SJCRH30 (cell line): ENCODE data around the gene KLRF1. TPM values are rescaled to one million over a fixed set of nuclear protein-coding genes. Genes with fewer than 3 reads are reported as not detected.

ENCODE experiments used
- DNase-seq, 2 experiments: peaks; one replicate each; pipeline ENCODE4 v3.0.0-alpha.2; 2015 to 2020
- H3K27ac ChIP-seq: fragments of 250-450 bp; sonication (Bioruptor Pico); 2 replicates; pipeline ENCODE4 v1.5.1; 2020; ENCODE audit warnings: mild to moderate bottlenecking, moderate library complexity
- H3K27me3 ChIP-seq: fragments of 250-450 bp; sonication (Bioruptor Pico); 2 replicates; pipeline ENCODE4 v1.5.1; 2020; ENCODE audit warnings: mild to moderate bottlenecking, moderate library complexity
- H3K36me3 ChIP-seq: fragments of 250-450 bp; sonication (Bioruptor Pico); 2 replicates; pipeline ENCODE4 v1.5.1; 2020; ENCODE audit warnings: mild to moderate bottlenecking, moderate library complexity
- H3K4me1 ChIP-seq: fragments of 250-450 bp; sonication (Bioruptor Pico); 2 replicates; pipeline ENCODE4 v1.5.1; 2020; ENCODE audit warnings: mild to moderate bottlenecking, moderate library complexity
- H3K4me3 ChIP-seq: fragments of 250-450 bp; sonication (Bioruptor Pico); 2 replicates; pipeline ENCODE4 v1.5.1; 2020; ENCODE audit warnings: mild to moderate bottlenecking, moderate library complexity
- H3K9me3 ChIP-seq: fragments of 250-450 bp; sonication (Bioruptor Pico); replicated peaks from 2 replicates; pipeline ENCODE4 v1.5.1; 2020; ENCODE audit warnings: mild to moderate bottlenecking, moderate library complexity
- total RNA-seq: library from RNA; depleted of rRNA; stranded (reverse); fragments of >200 nt; shearing (Covaris generic); gene quantifications from 2 replicates; pipeline ENCODE4 v1.2.3, GENCODE V29; 2014

Gene KLRF1
- total RNA-seq, 1 experiment from 2014 or later: not detected

DNA sequence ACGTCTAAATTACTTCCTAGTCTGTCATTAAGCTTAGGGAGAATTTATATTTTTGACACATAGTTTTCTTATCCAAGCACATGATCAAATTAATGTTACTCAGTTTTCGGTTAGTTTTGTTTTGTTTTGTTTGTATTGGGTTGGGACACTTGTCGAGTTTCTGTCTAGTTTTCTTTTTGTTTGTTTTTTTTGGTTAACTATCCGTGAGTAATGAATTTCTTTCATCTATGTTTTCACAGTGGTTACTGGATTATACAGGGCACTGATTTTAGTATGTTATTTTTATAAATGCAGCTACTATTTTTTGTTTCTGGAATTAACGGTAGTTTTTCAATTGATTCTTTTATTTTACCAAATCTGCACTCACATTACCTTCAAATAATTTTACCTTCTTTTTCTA, 2.7 kb downstream of the KLRF1 start:
- Histone ChIP-seq H3K9me3 (no peaks in the 10 kb centered on the region), H3K4me1 (no peaks in the 10 kb centered on the region), H3K36me3 (no peaks in the 10 kb centered on the region), H3K27me3 (no peaks in the 10 kb centered on the region), H3K4me3 (no peak overlapping the region), H3K27ac (no peak overlapping the region)
- DNase-seq: no peak

DNA sequence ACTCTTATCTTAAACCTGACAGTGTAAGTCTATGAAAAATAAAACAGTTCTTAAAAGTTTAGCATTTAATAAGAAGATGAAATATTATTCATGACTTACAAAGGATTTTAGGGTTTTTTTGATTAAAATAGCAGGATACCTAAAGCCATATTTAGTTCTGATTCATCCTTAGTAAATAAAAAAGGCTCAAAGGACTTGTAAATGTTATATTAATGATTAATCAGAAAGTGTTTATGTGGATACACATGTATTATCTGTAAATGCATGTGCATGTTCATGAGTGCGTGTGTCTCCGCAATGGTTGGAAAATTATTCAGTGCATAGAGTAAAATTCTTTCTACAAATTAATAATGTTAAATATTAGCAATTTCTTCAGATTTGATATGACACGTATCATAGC, 4.4 kb downstream of the KLRF1 start:
- H3K27ac ChIP-seq: no peak overlapping the region
- H3K4me3 ChIP-seq: no peak overlapping the region
- no peaks in the 10 kb centered on the region for H3K36me3 ChIP-seq
- H3K4me1 ChIP-seq: no peaks in the 10 kb centered on the region
- H3K27me3 ChIP-seq: no peaks in the 10 kb centered on the region
- H3K9me3 ChIP-seq: no peaks in the 10 kb centered on the region
- DNase-seq: no peak

GRCh38 chr12:9843407-9843806, 16.1 kb downstream of the KLRF1 start:
- no peak overlapping the region for H3K27ac ChIP-seq
- no peaks in the 10 kb centered on the region for H3K36me3 ChIP-seq
- H3K27me3 ChIP-seq: no peaks in the 10 kb centered on the region
- DNase-seq: no peak
- H3K4me1 ChIP-seq: no peaks in the 10 kb centered on the region
- no peak overlapping the region for H3K4me3 ChIP-seq
- H3K9me3 ChIP-seq: no peaks in the 10 kb centered on the region

DNA sequence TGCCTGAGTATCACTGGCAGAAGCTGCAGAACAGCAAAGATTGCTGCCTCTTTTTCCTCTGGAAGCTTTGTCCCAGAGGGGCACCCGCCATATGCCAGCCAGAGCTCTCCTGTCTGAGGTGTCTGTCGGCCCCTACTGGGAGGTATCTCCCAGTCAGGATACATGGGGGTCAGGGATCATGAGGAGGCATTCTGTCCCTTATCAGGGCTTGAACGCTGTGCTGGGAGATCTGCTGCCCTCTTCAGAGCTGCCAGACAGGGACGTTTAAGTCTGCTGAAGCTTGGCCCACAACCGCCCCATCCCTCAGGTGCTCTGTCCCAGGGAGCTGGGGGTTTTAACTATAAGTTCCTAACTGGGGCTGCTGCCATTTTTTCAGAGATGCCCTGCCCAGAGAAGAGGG, 21.6 kb downstream of the KLRF1 start:
- Histone ChIP-seq H3K4me1 (no peaks in the 10 kb centered on the region), H3K27me3 (no peaks in the 10 kb centered on the region), H3K4me3 (no peak overlapping the region), H3K36me3 (no peaks in the 10 kb centered on the region), H3K27ac (no peak overlapping the region), H3K9me3 (no peaks in the 10 kb centered on the region)
- DNase-seq: no peak

GRCh38 chr12:9851050-9851449, 23.8 kb downstream of the KLRF1 start:
- H3K4me1 ChIP-seq: no peaks in the 10 kb centered on the region
- no peak overlapping the region for H3K4me3 ChIP-seq
- H3K27ac ChIP-seq: no peak overlapping the region
- H3K27me3 ChIP-seq: no peaks in the 10 kb centered on the region
- H3K36me3 ChIP-seq: no peaks in the 10 kb centered on the region
- H3K9me3 ChIP-seq: no peaks in the 10 kb centered on the region
- no peak for DNase-seq

DNA sequence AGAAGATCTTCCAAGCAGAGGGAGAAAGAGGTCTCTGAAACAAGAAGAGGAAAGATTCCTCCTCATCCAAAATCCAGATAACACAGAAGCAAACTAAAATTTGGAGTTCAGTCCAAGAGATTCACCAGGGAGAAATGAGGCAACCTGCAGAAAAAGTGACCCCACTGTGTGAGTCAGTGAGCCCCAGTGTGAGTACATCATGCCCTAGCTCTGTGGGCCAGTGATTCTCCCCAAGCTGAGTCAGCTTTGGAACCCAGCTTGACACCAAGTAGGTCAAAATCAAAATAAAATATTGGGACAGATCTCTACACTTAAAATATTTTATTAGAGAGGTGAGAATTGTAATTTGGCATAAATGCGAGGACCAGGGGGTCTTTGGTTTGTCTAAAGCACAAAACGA, 24.6 kb downstream of the KLRF1 start:
- Histone ChIP-seq H3K27me3 (no peaks in the 10 kb centered on the region), H3K27ac (no peak overlapping the region), H3K9me3 (no peaks in the 10 kb centered on the region), H3K4me1 (no peaks in the 10 kb centered on the region), H3K36me3 (no peaks in the 10 kb centered on the region), H3K4me3 (no peak overlapping the region)
- no peak for DNase-seq

DNA sequence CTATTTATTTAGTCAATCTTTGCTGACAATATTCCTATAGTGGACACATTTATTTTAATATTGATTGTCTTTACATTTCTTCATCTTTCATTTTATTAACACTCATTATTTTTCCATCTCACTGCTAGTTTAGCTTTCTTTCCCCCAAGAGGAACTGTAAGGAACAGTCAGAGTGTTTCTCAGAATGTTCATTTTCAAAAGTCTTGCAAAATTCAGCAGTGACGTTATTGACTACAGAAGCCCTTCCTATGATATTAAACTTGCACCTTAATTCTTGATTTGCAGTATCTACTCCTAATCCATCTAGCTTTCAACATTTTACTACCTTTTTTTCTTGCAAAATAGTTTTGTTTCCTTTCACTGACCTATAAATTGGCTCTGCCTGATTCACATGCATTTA, 28.9 kb downstream of the KLRF1 start:
- Histone ChIP-seq H3K9me3 (no peaks in the 10 kb centered on the region), H3K36me3 (no peaks in the 10 kb centered on the region), H3K4me1 (no peaks in the 10 kb centered on the region), H3K27me3 (no peaks in the 10 kb centered on the region), H3K4me3 (no peak overlapping the region), H3K27ac (no peak overlapping the region)
- no peak for DNase-seq

DNA sequence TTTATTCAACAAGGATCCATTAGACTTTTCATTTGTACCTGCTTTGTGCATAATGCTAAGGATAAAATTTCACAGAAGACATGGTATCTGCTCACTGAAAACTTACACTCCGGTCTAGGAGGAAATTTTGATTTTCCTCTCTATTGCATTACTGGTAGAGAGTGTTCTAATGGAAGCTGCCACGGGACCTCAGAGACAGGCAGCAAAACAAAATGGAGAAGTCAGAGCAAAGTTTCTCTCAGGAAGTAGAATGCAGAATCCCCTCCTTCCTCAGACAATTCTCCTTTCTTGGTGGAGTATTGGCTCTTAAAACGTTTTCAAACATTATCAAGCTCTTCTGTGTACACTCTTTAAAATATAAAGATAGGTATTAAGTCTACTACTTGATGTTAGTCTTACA, 29.6 kb downstream of the KLRF1 start:
- no peaks in the 10 kb centered on the region for H3K9me3 ChIP-seq
- H3K4me3 ChIP-seq: no peak overlapping the region
- H3K4me1 ChIP-seq: no peaks in the 10 kb centered on the region
- H3K27me3 ChIP-seq: no peaks in the 10 kb centered on the region
- no peak overlapping the region for H3K27ac ChIP-seq
- no peak for DNase-seq
- no peaks in the 10 kb centered on the region for H3K36me3 ChIP-seq

- Histone ChIP-seq H3K27me3 (no peaks in the 10 kb centered on the region), H3K27ac (no peak overlapping the region), H3K9me3 (no peaks in the 10 kb centered on the region), H3K36me3 (no peaks in the 10 kb centered on the region), H3K4me3 (no peak overlapping the region), H3K4me1 (no peaks in the 10 kb centered on the region)
- DNase-seq: no peak
These were observed 30.9 kb downstream of the KLRF1 start for GRCh38 chr12:9858135-9858534.

- no peak overlapping the region for H3K4me3 ChIP-seq
- no peak overlapping the region for H3K27ac ChIP-seq
- H3K4me1 ChIP-seq: peaks cover 4% of the 10 kb centered on the region; the same call in 1 of the 2 replicates
- H3K27me3 ChIP-seq: no peaks in the 10 kb centered on the region
- no peaks in the 10 kb centered on the region for H3K36me3 ChIP-seq
- no peaks in the 10 kb centered on the region for H3K9me3 ChIP-seq
- no peak for DNase-seq
These were observed 37.8 kb downstream of the KLRF1 start for GRCh38 chr12:9864913-9865675.

DNA sequence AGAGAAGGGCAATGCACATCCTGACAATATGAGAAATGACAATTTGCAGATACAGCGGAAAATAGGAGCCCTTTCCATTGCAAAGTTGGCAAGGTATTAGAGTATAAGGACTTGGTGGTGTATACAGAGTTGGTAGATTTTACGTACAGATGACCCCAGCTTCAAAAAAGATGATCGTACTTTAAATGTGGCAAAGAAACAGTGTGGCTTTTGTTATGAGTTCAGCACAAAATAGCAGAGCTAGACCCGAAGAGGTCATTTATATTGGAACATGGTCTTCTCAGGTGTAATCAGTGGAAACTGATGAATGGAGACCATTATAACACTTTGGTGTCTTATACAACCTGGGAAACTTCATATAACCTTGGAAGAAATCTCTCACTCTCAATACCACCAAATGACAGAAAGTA, 39.6 kb downstream of the KLRF1 start:
- no peaks in the 10 kb centered on the region for H3K27me3 ChIP-seq
- no peak overlapping the region for H3K27ac ChIP-seq
- peaks cover 4% of the 10 kb centered on the region; the same call in 1 of the 2 replicates for H3K4me1 ChIP-seq
- no peaks in the 10 kb centered on the region for H3K9me3 ChIP-seq
- H3K4me3 ChIP-seq: no peak overlapping the region
- DNase-seq: no peak
- no peaks in the 10 kb centered on the region for H3K36me3 ChIP-seq

DNA sequence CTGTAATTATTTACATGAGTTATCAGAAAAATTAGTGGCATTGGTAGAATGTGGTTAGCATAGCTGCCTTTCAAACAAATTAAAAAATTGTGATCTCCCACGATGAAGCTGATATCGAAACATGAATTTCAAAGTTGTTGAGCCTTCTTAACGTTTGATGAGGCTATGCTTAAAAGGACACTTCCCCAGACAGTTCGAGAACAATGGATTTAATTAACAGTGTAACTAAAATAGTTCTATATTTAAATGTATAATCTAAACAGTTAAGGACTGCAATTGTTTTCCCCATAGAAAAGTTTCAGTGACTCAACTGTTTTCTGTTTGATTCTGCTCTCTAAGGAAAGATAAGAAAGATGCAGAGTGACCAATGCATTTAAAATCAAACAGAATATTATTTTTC, 40.2 kb downstream of the KLRF1 start:
- Histone ChIP-seq H3K4me1 (peaks cover 4% of the 10 kb centered on the region; the same call in 1 of the 2 replicates), H3K9me3 (no peaks in the 10 kb centered on the region), H3K27me3 (no peaks in the 10 kb centered on the region), H3K27ac (no peak overlapping the region), H3K4me3 (no peak overlapping the region), H3K36me3 (no peaks in the 10 kb centered on the region)
- no peak for DNase-seq

DNA sequence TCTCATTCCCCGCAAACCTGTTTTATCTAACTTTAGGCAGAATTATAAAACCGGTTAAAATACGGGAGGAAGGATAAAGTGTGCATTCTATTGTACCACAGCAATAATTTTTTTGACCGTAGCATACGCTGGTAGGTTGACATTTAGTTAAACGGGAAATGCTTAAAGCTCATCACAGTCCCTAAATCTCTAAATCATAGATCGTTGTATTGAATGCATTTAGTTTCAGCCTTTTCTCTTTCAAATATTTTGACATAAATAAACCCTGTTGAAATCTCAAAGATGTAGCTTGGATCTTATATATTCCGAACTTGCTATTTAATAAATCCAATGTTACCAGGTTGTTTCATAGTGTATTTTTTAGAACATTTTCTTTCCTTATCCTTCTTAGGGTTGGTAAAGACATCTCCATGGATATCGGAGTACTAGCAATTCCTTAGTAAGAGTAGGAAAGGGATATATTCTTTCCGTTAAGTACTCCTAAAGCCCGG, 41.1 kb downstream of the KLRF1 start:
- Histone ChIP-seq H3K36me3 (no peaks in the 10 kb centered on the region), H3K27ac (no peak overlapping the region), H3K4me1 (peaks cover 4% of the 10 kb centered on the region; the same call in 1 of the 2 replicates), H3K27me3 (peaks cover 2% of the 10 kb centered on the region; the same call in 1 of the 2 replicates), H3K9me3 (no peaks in the 10 kb centered on the region), H3K4me3 (no peak overlapping the region)
- no peak for DNase-seq

DNA sequence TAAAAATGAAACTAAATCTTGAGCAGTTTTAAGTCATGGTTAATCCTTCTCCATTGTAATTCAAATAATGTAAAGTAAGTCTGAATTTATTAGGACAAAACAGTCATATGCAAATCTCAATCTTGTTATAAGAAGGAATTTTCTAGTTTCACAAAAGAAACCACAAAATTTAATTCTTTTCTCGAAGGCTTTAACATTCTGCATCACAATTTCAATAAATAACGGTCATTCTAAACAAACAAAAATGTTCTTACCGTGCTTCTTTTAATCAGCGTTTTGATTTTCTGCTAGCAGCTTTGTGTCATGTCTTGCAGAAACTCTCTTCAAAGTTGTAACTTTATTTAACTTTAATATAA, 41.6 kb downstream of the KLRF1 start:
- Histone ChIP-seq H3K27me3 (peaks cover 3% of the 10 kb centered on the region; the same call in 1 of the 2 replicates), H3K27ac (no peak overlapping the region), H3K9me3 (no peaks in the 10 kb centered on the region), H3K4me1 (peaks cover 4% of the 10 kb centered on the region; the same call in 1 of the 2 replicates), H3K36me3 (no peaks in the 10 kb centered on the region), H3K4me3 (no peak overlapping the region)
- no peak for DNase-seq

DNA sequence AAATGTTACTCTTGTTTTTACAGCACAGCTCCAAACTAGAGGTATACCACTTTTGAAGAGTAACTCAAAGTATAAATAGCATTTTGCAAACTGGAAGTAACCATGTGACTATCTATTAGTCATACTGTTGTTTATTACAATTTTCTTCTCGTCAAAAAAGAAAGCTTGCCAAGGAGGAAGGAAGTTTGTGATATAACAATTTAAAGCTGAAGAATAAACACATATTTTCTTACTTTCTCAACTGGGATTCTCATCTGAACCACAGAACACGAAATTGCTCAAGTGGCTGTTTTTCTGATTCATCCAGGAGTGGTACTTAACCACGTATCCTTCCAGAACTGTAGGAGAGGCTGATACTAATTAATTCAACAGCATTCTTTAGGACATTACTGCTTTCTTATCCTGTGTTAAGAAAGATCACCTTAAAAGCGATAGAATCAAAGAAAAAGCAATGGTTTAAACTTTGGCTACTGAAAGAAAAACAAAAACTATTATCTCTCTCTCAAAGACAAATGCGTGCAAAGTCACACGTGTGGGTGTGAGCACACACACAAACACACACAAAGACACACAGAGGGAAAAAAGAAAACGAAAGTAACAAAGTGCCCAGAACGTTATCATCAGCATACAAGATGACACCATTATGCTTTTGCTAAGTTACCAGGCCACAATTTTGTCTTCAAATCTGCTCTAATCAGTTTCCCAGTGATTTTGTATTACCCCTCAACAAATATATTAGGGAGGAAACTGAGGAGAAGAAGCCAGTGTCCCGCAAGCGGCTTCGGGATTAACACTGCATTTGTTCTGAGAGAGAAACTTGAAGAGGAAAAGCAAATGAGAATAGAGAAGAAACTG, 42.3 kb downstream of the KLRF1 start, which contains the start of gene CLEC2B:
Gene CLEC2B, minus strand, starts transcription at position 48 of the 855 bp plus-strand sequence.
- Histone ChIP-seq H3K9me3 (no peaks in the 10 kb centered on the region), H3K4me3 (no peak within 1 kb of the TSS), H3K36me3 (no peaks in the 10 kb centered on the region), H3K27ac (no peak within 1 kb of the TSS), H3K4me1 (peaks cover 4% of the 10 kb centered on the region; the same call in 1 of the 2 replicates), H3K27me3 (peaks cover 3% of the 10 kb centered on the region; the same call in 1 of the 2 replicates)
- DNase-seq: no peak
